Type B pancreatic cell (in vitro differentiated cells): ENCODE data around the gene TASP1. TPM values are rescaled to one million over a fixed set of nuclear protein-coding genes. Genes with fewer than 3 reads are reported as not detected.
"Not testable (repeated sequence)": the region's sequence is repeated elsewhere in the genome, so short reads cannot be mapped to it uniquely, and the experiment has no call there.

Experiments
- DNase-seq: peaks from one replicate; pipeline ENCODE4 v3.0.0; 2021; ENCODE audit warnings: mixed read lengths; ENCODE audit not compliant: unreplicated experiment; ENCODE audit errors: extremely low spot score
- H3K27ac Mint-ChIP-seq: 2 replicates; pipeline ENCODE4 v1.8.0; 2021; ENCODE audit warnings: mild to moderate bottlenecking, mixed read lengths
- H3K27me3 Mint-ChIP-seq: 2 replicates; pipeline ENCODE4 v1.8.0; 2021; ENCODE audit warnings: mixed read lengths
- H3K36me3 Mint-ChIP-seq: 2 replicates; pipeline ENCODE4 v1.8.0; 2021; ENCODE audit warnings: mixed read lengths
- H3K4me1 Mint-ChIP-seq: one replicate; pipeline ENCODE4 v1.8.0; 2021; ENCODE audit warnings: mixed read lengths; ENCODE audit not compliant: unreplicated experiment
- H3K4me3 Mint-ChIP-seq: 2 replicates; pipeline ENCODE4 v1.8.0; 2021; ENCODE audit warnings: mild to moderate bottlenecking, mixed read lengths
- H3K9me3 Mint-ChIP-seq: 2 replicates; pipeline ENCODE4 v1.8.0; 2021; ENCODE audit warnings: mixed read lengths
- CTCF ChIP-seq: fragments of 200-600 bp; sonication (generic); conservative IDR thresholded peaks from 2 replicates; pipeline ENCODE4 v1.5.0; 2021; ENCODE audit warnings: antibody characterized with exemption, mild to moderate bottlenecking
- total RNA-seq: library from RNA; stranded (reverse); gene quantifications from 2 replicates; pipeline ENCODE4 v1.2.1, GENCODE V29; 2021; ENCODE audit warnings: low replicate concordance

Gene TASP1
- total RNA-seq, 1 donor from 2014 or later = 16.7 TPM

GRCh38 chr20:13659288-13659687 is 20.6 kb upstream of the TASP1 start:
- DNase-seq = no peak
- Mint-ChIP-seq H3K4me3 (no peak overlapping the region), H3K36me3 (no peaks in the 10 kb centered on the region), H3K27me3 (peaks cover 4% of the 10 kb centered on the region), H3K4me1 (no peaks in the 10 kb centered on the region), H3K9me3 (no peaks in the 10 kb centered on the region), H3K27ac (no peak overlapping the region)
- TF ChIP-seq CTCF = no peak

DNA sequence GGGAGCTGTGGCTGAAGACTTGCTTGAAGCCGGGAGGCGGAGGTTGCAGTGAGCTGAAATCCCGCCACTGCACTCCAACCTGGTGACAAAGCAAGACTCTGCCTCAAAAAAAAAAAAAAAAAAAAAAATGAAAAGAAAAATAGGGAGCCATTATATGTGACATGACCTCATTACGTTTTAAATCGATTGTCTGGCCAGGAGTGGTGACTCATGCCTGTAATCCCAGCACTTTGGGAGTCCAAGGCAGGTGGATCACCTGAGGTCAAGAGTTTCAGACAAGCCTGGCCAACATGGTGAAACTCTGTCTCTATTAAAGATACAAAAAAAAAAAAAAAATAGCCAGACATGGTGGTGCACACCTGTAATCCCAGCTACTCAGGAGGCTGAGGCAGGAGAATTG is 19.3 kb upstream of the TASP1 start:
- not testable (repeated sequence) for H3K27me3 Mint-ChIP-seq

GRCh38 chr20:13656721-13657368 is 18.1 kb upstream of the TASP1 start:
- Mint-ChIP-seq H3K27ac (no peak overlapping the region), H3K4me1 (no peaks in the 10 kb centered on the region)
- TF ChIP-seq CTCF = no peak

More for the DNA sequence above, 19.3 kb upstream of the TASP1 start:
- H3K4me3 Mint-ChIP-seq, H3K9me3 Mint-ChIP-seq, H3K27ac Mint-ChIP-seq, H3K4me1 Mint-ChIP-seq, DNase-seq, H3K36me3 Mint-ChIP-seq: not testable (repeated sequence)

DNA sequence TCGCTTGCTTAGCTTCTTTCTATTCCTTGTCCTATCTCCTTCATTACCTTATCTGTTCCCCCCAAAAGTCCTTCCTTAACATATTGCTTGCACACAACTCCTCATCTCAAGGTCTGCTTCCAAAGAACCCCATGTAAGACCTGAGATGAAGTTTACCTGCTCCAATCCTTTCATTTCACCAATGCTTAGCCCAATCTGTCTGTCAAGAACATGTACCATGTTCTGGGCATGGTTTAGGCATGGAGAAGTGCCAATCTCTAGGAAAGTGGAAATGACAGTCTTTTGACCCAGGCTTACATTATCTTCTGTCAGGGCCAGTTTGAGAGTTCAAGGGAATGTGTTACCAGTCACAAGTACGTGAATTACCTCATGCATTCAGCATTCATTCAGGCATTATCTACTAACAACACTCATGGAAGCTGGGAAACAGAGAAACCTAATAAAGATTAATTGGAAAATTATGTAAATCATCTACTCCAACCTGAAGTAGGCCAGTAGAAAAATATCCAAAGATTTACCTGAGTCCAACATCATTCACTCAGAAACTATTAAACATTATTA is 15.8 kb upstream of the TASP1 start:
- Mint-ChIP-seq H3K4me1 (peaks cover 10% of the 10 kb centered on the region), H3K4me3 (no peak overlapping the region), H3K27ac (no peak overlapping the region), H3K27me3 (no peaks in the 10 kb centered on the region), H3K36me3 (no peaks in the 10 kb centered on the region), H3K9me3 (no peaks in the 10 kb centered on the region)
- DNase-seq = no peak
- no peak for TF ChIP-seq CTCF

More at GRCh38 chr20:13656721-13657368, 18.1 kb upstream of the TASP1 start:
- no peak overlapping the region for H3K4me3 Mint-ChIP-seq
- no peaks in the 10 kb centered on the region for H3K36me3 Mint-ChIP-seq
- no peaks in the 10 kb centered on the region for H3K9me3 Mint-ChIP-seq
- no peaks in the 10 kb centered on the region for H3K27me3 Mint-ChIP-seq
- DNase-seq = no peak

GRCh38 chr20:13650474-13650873 is 11.7 kb upstream of the TASP1 start:
- DNase-seq = no peak
- Mint-ChIP-seq H3K4me3 (no peak overlapping the region), H3K27me3 (no peaks in the 10 kb centered on the region), H3K36me3 (no peaks in the 10 kb centered on the region), H3K27ac (no peak overlapping the region), H3K4me1 (peaks cover 18% of the 10 kb centered on the region), H3K9me3 (no peaks in the 10 kb centered on the region)
- no peak for TF ChIP-seq CTCF

DNA sequence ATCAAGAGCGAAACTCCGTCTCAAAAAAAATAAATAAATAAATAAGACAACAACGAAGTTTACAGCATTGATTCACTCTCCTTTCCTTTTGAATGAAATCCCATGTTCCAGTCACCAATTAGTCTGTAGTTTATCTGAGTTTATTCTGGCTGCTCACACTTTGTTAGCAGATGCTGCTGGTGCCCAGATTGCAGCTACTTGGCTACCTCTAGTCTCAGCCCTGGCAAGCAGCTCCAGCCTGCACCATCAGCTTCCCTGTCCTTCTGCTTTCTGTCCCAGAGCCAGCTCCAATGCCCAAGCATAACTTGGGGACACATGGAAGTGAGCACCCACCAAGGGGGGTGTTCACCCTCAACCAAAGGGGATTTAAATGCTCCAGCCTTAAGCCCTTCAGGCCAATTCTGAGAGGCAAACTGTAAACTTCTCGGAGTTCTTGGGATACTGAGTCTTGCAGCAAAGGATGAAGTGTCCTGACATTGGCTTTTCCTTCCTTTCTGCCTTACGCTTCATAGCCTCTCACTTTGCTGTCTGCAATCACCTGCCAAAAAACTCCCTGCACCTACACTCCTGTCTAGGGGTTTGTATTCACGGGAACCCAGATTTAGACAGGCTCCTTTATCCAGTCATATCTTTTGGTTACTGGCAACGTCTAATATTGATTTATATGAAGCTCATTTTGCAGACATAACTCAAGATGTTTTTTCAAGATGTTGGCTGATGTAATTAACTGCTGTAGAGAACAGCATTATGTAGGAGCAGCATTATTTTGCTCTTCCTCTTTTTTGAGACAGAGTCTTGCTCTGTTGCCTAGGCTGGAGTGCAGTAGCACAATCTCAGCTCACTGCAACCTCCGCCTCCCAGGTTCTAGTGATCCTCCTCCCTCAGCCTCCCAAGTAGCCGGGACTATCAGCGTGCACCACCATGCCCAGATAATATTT is 9.8 kb upstream of the TASP1 start:
- no peak for TF ChIP-seq CTCF
- no peak overlapping the region for H3K27ac Mint-ChIP-seq
- no peaks in the 10 kb centered on the region for H3K36me3 Mint-ChIP-seq
- H3K9me3 Mint-ChIP-seq = no peaks in the 10 kb centered on the region
- no peak for DNase-seq
- peaks cover 4% of the 10 kb centered on the region for H3K27me3 Mint-ChIP-seq
- H3K4me1 Mint-ChIP-seq = peaks cover 18% of the 10 kb centered on the region
- H3K4me3 Mint-ChIP-seq = no peak overlapping the region
